ENCODE results near the gene STX16.

The STX16 gene

DNA sequence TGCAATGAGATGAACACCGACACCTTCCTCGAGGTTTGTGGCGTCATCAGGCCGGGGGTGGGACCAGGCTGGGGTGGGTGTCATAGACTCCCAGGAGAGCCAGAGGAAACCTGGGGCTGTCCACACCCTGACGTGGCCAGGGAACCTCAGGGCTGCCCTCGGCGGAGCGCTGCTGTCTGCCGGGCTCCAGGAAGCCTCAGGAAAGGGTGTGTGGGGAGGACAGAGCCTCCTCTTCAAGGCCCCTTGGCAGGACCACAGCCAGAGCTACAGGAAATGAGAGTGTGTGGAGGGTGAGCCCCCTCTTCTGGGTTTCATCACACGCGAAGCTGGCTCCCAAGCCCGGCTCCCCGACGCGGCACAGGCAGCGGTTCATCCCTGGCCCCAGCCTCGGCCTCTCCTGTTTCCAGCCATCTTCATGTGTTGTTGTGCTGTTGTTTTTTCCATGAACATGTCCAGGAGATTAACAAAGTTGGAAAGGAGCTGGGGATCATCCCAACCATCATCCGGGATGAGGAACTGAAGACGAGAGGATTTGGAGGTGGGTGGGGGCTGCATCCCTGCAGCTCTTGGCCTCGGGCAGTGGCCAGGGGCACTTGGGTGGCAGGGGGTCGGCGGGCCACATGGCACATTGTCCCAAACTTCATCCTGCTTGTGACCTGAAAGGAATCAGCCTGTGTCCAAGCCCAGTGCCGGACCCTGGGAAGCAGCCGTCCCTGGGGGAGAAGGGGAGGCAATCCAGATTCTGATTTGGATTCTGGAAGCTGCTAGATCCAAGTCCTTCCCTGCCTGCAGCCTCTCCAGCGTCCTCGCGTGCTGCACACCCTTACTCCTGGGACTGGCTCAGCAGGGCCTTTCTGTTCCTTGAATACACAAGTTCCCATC is 47.9 kb downstream of the STX16 start:
- DNase-seq (ENCODE audit: low read depth): no peak
- H3K4me3 ChIP-seq (ENCODE audit: low read depth, low read length): no peak overlapping the region
- TF ChIP-seq, protein P1, sequence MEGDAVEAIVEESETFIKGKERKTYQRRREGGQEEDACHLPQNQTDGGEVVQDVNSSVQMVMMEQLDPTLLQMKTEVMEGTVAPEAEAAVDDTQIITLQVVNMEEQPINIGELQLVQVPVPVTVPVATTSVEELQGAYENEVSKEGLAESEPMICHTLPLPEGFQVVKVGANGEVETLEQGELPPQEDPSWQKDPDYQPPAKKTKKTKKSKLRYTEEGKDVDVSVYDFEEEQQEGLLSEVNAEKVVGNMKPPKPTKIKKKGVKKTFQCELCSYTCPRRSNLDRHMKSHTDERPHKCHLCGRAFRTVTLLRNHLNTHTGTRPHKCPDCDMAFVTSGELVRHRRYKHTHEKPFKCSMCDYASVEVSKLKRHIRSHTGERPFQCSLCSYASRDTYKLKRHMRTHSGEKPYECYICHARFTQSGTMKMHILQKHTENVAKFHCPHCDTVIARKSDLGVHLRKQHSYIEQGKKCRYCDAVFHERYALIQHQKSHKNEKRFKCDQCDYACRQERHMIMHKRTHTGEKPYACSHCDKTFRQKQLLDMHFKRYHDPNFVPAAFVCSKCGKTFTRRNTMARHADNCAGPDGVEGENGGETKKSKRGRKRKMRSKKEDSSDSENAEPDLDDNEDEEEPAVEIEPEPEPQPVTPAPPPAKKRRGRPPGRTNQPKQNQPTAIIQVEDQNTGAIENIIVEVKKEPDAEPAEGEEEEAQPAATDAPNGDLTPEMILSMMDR (IDR thresholded peaks at IDR 0.05; ENCODE audit: control insufficient read depth, extremely low read depth, insufficient read depth): no peak

DNA sequence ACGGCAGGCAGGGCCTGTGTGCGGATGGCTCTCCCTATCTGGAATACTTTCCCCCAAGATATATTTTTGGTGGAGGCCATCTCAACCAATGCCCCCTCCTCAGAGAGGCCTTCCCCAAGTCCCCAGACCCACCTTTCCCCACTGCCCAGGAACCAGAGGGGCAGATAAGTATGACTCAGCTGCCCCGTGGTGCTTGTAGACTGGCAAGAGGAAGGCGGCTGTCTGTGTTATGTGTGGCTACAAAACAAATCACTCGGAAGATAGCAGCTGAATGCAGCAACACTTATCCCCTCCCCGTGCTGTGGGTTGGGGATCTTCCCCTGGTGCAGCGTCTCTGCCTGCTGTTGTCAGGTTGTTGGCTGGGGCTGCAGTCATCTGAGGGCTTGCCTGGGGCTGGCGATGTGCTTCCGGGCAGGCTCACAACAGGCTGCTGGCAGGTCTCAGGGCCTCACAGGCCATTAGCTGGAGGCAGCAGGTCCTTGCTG is 48.6 kb downstream of the STX16 start:
- DNase-seq (ENCODE audit: low read depth): no peak
- TF ChIP-seq, protein P1 (IDR thresholded peaks at IDR 0.05; ENCODE audit: control insufficient read depth, extremely low read depth, insufficient read depth): no peak
- no peak overlapping the region for H3K4me3 ChIP-seq (ENCODE audit: low read depth, low read length)

- TF ChIP-seq, protein P1 (IDR thresholded peaks at IDR 0.05; ENCODE audit: control insufficient read depth, extremely low read depth, insufficient read depth): no peak
- no peak for DNase-seq (ENCODE audit: low read depth)
These were observed 49.2 kb downstream of the STX16 start for GRCh38 chr20:58700121-58700821.

GRCh38 chr20:58700823-58701222 is 49.7 kb downstream of the STX16 start:
- no peak for DNase-seq (ENCODE audit: low read depth)
- TF ChIP-seq, protein P1 (IDR thresholded peaks at IDR 0.05; ENCODE audit: control insufficient read depth, extremely low read depth, insufficient read depth): no peak
- H3K4me3 ChIP-seq (ENCODE audit: low read depth, low read length): no peak overlapping the region

More at GRCh38 chr20:58700121-58700821, 49.2 kb downstream of the STX16 start:
- no peak overlapping the region for H3K4me3 ChIP-seq (ENCODE audit: low read depth, low read length)

DNA sequence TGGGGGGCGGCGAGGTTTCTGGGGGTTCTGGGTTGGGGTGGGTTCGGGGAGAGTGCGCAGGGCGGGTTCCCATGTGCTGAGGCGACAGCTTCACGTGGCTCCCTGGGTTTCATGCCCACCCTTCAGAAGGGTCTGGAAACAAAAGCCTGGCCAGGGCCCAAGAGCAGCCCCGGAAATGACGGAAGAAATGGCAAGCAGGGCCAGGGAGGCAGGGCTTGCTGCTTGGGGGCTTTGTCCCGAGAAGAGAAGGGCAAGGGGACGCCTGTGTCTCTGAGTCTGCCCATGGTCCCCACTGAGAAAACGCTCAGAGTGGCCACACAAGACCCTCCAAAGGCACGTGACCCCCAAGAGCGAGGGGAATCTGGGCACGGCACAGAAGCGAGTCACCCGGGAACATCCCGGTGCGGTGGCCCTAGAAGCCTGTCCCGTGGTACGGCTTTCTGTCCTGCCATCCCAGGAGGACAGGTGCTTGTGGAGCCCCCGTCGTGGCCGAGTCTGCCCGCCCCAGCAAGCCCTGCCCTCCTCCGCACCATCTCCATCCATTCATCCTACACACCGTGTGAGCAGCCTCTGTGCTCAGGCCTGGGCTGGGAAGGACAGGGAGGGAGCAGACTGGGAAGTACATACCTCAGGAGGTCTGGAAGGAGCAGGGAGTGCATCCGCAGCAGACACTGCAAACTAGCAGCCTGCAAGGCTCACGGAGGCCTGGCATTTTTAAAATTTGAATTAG is 50.5 kb downstream of the STX16 start:
- TF ChIP-seq, protein P1 (IDR thresholded peaks at IDR 0.05; ENCODE audit: control insufficient read depth, extremely low read depth, insufficient read depth): no peak
- no peak for DNase-seq (ENCODE audit: low read depth)
- no peak overlapping the region for H3K4me3 ChIP-seq (ENCODE audit: low read depth, low read length)

DNA sequence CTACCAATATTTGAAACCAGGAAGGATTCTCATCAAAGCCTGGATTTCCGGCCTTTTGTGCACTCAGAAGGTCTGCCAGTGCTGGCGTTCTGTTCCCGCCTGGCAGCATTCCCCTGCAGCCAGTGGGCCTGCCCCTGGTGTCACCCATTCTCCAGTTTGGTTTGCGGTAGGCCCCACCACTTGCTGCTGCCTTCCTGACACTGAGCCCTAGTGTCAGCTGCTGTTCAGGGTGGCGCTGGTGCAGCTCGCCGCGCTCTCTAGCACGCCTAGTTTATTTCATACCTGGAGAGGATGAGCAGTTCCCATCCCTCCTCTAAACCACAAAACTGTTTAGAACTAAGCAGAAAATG is 51.1 kb downstream of the STX16 start:
- TF ChIP-seq, protein P1 (IDR thresholded peaks at IDR 0.05; ENCODE audit: control insufficient read depth, extremely low read depth, insufficient read depth): no peak
- no peak for DNase-seq (ENCODE audit: low read depth)

More for the DNA sequence above, 51.1 kb downstream of the STX16 start:
- no peak overlapping the region for H3K4me3 ChIP-seq (ENCODE audit: low read depth, low read length)
